Measurements from ENCODE around the gene ELP2.

DNA sequence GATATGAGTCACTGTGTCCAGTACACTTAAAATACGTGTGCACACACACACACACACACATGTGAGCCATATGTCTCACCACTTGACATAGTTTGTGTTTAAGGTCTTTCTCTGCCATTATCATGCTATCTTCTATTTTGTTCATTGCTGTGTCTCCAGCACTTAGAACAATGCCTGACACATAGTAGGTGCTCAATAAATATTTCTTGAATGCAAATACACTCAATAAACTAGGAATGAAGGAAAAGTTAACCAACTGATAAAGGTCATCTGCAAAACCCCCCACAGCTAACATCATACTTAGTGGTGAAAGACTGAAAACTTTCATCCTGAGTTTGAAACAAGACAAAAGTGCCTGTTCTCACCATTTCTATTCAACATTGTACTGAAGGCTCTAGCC is 62.0 kb downstream of the ELP2 start:
- no peak for TF ChIP-seq POLR2A (IDR thresholded peaks at IDR 0.05)
- TF ChIP-seq, protein P1, sequence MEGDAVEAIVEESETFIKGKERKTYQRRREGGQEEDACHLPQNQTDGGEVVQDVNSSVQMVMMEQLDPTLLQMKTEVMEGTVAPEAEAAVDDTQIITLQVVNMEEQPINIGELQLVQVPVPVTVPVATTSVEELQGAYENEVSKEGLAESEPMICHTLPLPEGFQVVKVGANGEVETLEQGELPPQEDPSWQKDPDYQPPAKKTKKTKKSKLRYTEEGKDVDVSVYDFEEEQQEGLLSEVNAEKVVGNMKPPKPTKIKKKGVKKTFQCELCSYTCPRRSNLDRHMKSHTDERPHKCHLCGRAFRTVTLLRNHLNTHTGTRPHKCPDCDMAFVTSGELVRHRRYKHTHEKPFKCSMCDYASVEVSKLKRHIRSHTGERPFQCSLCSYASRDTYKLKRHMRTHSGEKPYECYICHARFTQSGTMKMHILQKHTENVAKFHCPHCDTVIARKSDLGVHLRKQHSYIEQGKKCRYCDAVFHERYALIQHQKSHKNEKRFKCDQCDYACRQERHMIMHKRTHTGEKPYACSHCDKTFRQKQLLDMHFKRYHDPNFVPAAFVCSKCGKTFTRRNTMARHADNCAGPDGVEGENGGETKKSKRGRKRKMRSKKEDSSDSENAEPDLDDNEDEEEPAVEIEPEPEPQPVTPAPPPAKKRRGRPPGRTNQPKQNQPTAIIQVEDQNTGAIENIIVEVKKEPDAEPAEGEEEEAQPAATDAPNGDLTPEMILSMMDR (IDR thresholded peaks at IDR 0.05) = no peak

All from vagina (tissue), 2 donors.